SH-SY5Y (cell line): ENCODE results near the gene KCNJ8.

Experiments
- GATA2 ChIP-seq: IDR thresholded peaks from 2 replicates; pipeline ENCODE4 v1.6.1; 2011; ENCODE audit warnings: mild to moderate bottlenecking, low read depth, low read length
- GATA3 ChIP-seq: IDR thresholded peaks from 2 replicates; pipeline ENCODE4 v1.6.1; 2011; ENCODE audit warnings: low read depth, mild to moderate bottlenecking, low read length, moderate library complexity

DNA sequence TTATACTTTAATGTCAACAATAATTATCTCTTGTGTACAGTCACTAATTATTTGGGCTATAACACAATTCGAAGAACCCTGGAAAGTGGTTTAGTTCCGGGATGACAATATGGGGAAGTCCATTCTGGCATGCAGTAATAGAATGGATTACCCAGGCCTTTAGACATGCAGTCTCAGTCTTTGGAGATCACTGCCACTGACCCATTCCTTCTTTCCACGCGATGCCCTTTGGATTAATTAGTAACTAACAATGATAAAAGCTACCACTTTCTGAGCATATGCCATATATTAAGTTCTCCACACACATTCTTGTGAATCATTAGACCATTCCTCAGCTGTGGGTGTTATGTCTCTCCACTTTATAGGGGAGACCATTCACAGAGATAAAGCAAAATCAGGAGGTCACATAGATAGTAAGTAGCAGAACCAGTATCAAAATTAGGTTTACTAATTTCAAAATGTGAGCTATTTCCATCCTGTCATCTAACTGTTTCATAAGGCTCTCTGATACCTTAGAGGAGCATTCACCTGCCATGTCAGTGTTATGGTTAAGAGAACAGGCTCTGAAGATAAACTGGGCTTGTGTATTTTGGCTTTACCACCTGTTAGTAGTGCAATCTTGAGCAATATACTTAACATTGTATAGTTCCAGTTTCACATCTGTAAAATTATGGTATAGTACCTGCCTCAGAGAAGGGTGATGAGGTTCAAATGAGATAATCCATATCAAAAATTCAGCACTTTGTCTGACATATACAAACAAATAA is 27.2 kb upstream of the KCNJ8 start:
- TF ChIP-seq GATA2 (no peak), GATA3 (no peak)
